Common myeloid progenitor, CD34-positive (primary cell): ENCODE data around the gene PEX6.
A peak's percentile ranks its signal among the peaks of the same experiment; 100 is the strongest.

Experiments
- CTCF ChIA-PET: fragments of 350-600 bp; sonication (Branson Sonifier 250); formaldehyde crosslinking; loops from one replicate; lab custom pipeline; 2021; ENCODE audit warnings: antibody characterized with exemption; lab: Charles Lee
- POLR2A ChIA-PET: fragments of 350-600 bp; sonication (Branson Sonifier 250); formaldehyde crosslinking; loops from one replicate; lab custom pipeline; 2021; ENCODE audit warnings: antibody characterized with exemption; lab: Charles Lee
- DNase-seq, 3 donors: peaks; one replicate each; pipeline versions ENCODE4 v3.0.0 to v3.0.0-alpha.2; 2013
- H3K27ac ChIP-seq, 2 experiments: 1 replicate in 1 of 2; 2 replicates in 1 of 2; pipeline ENCODE4 v1.7.0; 2013; ENCODE audit warnings: inconsistent platforms in 2 of 2, low read length in 2 of 2, mild to moderate bottlenecking in 2 of 2, low read depth in 1 of 2, moderate library complexity in 1 of 2; ENCODE audit not compliant: severe bottlenecking in 2 of 2, insufficient read depth in 1 of 2, poor library complexity in 1 of 2
- H3K27me3 ChIP-seq, 5 experiments: replicated peaks in 2 of 5; 1 replicate in 3 of 5; 2 replicates in 2 of 5; pipeline versions ENCODE4 v1.6.1 to v1.7.0; 2013; ENCODE audit warnings: low read length in 4 of 5, mild to moderate bottlenecking in 2 of 5, moderate library complexity in 2 of 5, inconsistent platforms in 1 of 5; ENCODE audit not compliant: insufficient read depth in 5 of 5, control insufficient read depth in 4 of 5
- H3K36me3 ChIP-seq, 4 experiments: 1 replicate in 2 of 4; 2 replicates in 2 of 4; pipeline versions ENCODE4 v1.6.1 to v1.7.0; 2013; ENCODE audit warnings: low read length in 3 of 4, control low read depth in 1 of 4, mild to moderate bottlenecking in 1 of 4; ENCODE audit not compliant: control insufficient read depth in 4 of 4, insufficient read depth in 4 of 4
- H3K4me1 ChIP-seq, 4 experiments: 1 replicate in 3 of 4; 2 replicates in 1 of 4; pipeline versions ENCODE4 v1.6.1 to v1.7.1; 2013; ENCODE audit warnings: low read length in 3 of 4, mild to moderate bottlenecking in 3 of 4, control low read depth in 1 of 4, inconsistent platforms in 1 of 4, moderate library complexity in 1 of 4; ENCODE audit not compliant: control insufficient read depth in 4 of 4, insufficient read depth in 4 of 4; ENCODE audit errors: control extremely low read depth in 1 of 4
- H3K4me3 ChIP-seq, 7 experiments: 1 replicate in 4 of 7; 2 replicates in 3 of 7; pipeline versions ENCODE4 v1.5.1 to v1.7.0; 2013; ENCODE audit warnings: mild to moderate bottlenecking in 7 of 7, low read length in 6 of 7, moderate library complexity in 6 of 7, inconsistent platforms in 2 of 7, low read depth in 2 of 7, control low read depth in 1 of 7; ENCODE audit not compliant: insufficient read depth in 4 of 7, control insufficient read depth in 1 of 7; ENCODE audit errors: extremely low read depth in 1 of 7
- H3K9me3 ChIP-seq, 5 experiments: 1 replicate in 4 of 5; 2 replicates in 1 of 5; pipeline versions ENCODE4 v1.6.1 to v1.7.1; 2013; ENCODE audit warnings: low read length in 4 of 5, mild to moderate bottlenecking in 2 of 5, inconsistent platforms in 1 of 5, low read depth in 1 of 5, moderate library complexity in 1 of 5; ENCODE audit not compliant: control insufficient read depth in 4 of 5, insufficient read depth in 2 of 5; ENCODE audit errors: control extremely low read depth in 1 of 5
- WGBS: methylation state at CpG from one replicate; pipeline ENCODE4 v1.1.5; 2013; ENCODE audit not compliant: insufficient coverage; 5-methylcytosine and 5-hydroxymethylcytosine counted together

The PEX6 gene

DNA sequence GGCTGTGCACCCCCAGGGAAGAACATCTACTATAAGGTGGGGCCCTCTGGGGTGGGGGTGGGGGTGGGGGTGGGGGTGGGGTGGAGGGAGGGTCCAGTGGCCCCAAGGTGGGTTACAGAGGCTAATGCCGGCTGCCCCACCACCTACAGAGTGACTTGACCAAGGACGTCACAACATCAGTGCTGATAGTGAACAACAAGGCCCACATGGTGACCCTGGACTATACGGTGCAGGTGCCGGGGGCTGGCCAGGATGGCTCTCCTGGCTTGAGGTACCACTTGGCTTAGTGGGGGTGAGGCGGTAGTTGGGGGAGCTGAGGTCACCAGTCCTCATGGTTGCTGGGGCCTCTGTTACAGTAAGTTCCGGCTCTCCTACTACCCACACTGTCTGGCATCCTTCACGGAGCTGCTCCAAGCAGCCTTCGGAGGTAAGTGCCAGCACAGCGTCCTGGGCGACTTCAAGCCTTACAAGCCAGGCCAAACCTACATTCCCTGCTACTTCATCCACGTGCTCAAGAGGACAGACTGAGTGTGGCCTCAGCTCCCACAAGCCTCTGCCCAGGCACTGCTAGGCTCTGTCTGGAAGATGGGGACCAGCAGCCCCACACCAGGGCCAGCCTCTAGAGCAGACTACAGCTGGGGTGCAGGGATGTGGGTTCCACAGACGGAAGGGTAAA is 15.7 kb downstream of the PEX6 start:
- WGBS: 96% methylated on average over 5 of the region's 12 CpGs
- Histone ChIP-seq H3K4me1 (peaks cover 0 to 17% (median 11%) of the 10 kb centered on the region in 4 experiments), H3K9me3 (no peaks in the 10 kb centered on the region), H3K4me3 (no peak overlapping the region), H3K27me3 (peaks cover 0 to 16% (median 3%) of the 10 kb centered on the region in 5 experiments), H3K36me3 (peaks cover 8 to 52% (median 30%) of the 10 kb centered on the region in 4 experiments), H3K27ac (no peak overlapping the region)
- ChIA-PET CTCF (interaction anchor here (0.8 to 3.6 kb wide), 7 partner anchors 11 to 62 kb away, joined by 3 to 15 read pairs (median 8); partner anchors contain the start of genes CNPY3, KLHDC3 and MEA1), POLR2A (no interaction called here)
- no peak for DNase-seq

DNA sequence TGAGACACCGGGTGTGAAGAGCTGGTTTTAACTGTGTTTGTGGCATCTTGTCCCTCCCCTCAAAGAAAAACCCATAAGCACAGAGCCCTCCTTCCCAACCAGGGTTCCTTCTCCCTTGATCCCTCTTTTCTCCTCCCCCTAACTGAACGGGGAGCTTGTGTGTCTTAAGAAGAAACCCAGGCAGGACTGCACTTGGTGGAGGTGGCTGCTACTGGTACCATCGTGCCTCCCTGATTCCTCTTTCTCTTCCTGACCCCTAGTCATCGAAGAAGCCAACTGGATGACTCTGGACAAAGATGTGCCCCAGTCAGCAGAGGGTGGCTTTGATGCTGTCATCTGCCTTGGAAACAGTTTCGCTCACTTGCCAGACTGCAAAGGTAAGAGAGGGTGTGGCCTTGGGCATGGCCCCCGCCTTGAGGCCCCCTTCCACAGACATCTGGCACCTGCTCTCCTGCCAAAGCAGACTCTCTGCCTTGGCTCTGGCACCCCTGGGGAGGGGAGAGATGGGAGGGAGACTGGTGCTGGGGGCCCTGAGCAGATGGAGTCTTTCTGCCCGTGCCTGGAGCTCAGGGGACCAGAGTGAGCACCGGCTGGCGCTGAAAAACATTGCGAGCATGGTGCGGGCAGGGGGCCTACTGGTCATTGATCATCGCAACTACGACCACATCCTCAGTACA is 16.3 kb downstream of the PEX6 start:
- ChIA-PET POLR2A (no interaction called here), CTCF (interaction anchor here (0.5 to 2.4 kb wide), 4 partner anchors 22 to 219 kb away, joined by 3 to 8 read pairs (median 3); partner anchors contain the start of gene CNPY3)
- Histone ChIP-seq H3K4me3 (no peak overlapping the region), H3K9me3 (no peaks in the 10 kb centered on the region), H3K27ac (no peak overlapping the region), H3K27me3 (peaks cover 0 to 16% (median 3%) of the 10 kb centered on the region in 5 experiments), H3K4me1 (peaks cover 0 to 17% (median 11%) of the 10 kb centered on the region in 4 experiments), H3K36me3 (peaks cover 8 to 48% (median 28%) of the 10 kb centered on the region in 4 experiments)
- 94% methylated on average over 8 of the region's 13 CpGs for WGBS
- DNase-seq: no peak

DNA sequence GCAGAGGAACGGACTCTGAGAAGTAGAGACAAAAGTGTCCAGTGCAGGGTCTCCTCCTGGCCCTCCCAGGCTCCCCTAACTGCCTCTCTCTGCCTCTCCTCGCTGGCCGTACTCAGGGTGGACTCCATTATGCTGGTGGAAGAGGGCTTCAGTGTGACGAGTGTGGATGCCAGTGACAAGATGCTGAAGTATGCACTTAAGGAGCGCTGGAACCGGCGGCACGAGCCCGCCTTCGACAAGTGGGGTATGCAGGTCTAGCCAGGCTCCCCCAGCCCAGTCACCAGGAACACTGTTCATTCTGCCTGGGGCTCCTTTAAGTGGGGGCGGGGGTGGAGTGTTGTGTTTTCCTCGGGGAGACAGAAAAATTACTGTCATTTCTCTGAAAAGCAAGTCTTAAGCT is 16.9 kb downstream of the PEX6 start:
- ChIA-PET CTCF (interaction anchor here (0.5 to 1.3 kb wide), 4 partner anchors 9 to 219 kb away, joined by 3 to 7 read pairs (median 3); no protein-coding TSS in a partner anchor), POLR2A (no interaction called here)
- H3K27ac ChIP-seq: no peak overlapping the region
- no peak overlapping the region for H3K4me3 ChIP-seq
- no peak for DNase-seq
- peaks cover 0 to 16% (median 3%) of the 10 kb centered on the region in 5 experiments for H3K27me3 ChIP-seq
- 93% methylated on average over 12 of the region's 12 CpGs for WGBS
- H3K4me1 ChIP-seq: peaks cover 0 to 17% (median 11%) of the 10 kb centered on the region in 4 experiments
- no peaks in the 10 kb centered on the region for H3K9me3 ChIP-seq
- peaks cover 8 to 42% (median 26%) of the 10 kb centered on the region in 4 experiments for H3K36me3 ChIP-seq

DNA sequence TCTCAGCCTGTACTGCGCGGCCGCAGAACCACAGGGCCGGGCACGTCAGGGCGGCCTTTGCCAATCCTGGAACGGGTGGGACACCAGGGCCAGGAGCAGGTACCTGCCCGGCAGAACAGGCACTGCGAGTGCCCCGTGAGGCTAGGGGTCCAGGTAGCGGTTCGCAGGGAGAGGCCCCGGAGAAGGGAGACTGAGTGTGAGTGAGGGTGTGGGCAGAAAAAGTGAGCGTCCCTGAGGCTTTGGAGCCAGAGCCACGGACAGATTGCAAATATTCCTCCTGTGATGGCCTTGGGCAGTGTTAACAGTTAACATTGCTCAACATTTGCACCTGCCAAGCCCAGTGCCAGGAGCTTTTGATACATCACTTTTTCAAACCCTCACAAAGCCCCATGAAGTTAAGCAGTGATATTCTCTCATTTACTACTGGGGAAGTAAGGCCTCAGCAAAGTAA is 17.9 kb downstream of the PEX6 start:
- DNase-seq: no peak
- CTCF ChIA-PET: interaction anchor here (1.1 to 1.3 kb wide), 2 partner anchors 10 to 183 kb away, joined by 3 to 7 read pairs; no protein-coding TSS in a partner anchor
- Histone ChIP-seq H3K27me3 (peaks cover 0 to 16% (median 3%) of the 10 kb centered on the region in 5 experiments), H3K4me3 (peak overlapping the region in 5 of 7 experiments; percentile 55 to 80 (median 70)), H3K4me1 (peaks cover 0 to 17% (median 11%) of the 10 kb centered on the region in 4 experiments), H3K9me3 (no peaks in the 10 kb centered on the region), H3K36me3 (peaks cover 3 to 35% (median 20%) of the 10 kb centered on the region in 4 experiments), H3K27ac (no peak overlapping the region)
- WGBS: 54% methylated on average over 15 of the region's 15 CpGs
- POLR2A ChIA-PET: no interaction called here

DNA sequence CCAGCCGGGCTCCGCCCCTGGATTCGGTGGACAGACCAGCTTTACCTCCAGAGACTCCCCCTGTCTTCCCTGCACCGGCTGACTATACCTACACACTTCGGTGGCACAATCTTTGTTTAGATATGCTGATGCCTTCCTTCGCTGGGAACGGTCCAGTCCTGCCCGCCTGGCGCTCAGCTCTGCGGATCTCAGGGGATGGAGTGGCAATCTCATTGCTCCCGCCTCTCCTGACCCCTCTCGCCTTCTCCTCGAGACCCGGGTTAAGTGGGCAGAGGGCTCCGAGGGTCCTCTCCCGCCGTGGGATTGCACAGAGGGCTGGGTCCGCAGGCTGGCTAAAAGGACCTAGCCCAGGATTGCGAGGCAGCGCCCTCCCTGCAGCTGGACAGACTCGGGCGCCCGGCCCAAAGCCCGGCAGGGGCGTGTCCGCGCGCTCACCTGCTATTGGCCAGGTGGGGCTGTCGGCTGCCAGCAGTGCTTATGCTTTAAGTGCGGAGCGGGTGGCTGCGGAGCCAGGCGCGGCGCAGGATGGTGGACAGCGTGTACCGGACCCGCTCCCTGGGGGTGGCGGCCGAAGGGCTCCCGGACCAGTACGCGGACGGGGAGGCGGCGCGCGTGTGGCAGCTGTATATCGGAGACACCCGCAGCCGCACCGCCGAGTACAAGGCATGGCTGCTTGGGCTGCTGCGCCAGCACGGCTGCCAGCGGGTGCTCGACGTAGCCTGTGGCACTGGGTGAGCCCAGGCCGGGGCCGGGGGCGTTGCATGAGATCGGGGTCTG is 18.6 kb downstream of the PEX6 start, which contains the start of gene GNMT:
TSS of gene GNMT (plus strand) at position 512 of the 777 bp plus-strand sequence. CDS start at position 526, 14 bp downstream.
- POLR2A ChIA-PET: no interaction called here
- 3% methylated on average over 56 of the region's 62 CpGs for whole genome bisulfite sequencing
- DNase-seq: peak in 2 of 3 donors; percentile 23 to 46
- H3K27ac ChIP-seq: no peak within 1 kb of the TSS
- peaks cover 0 to 17% (median 11%) of the 10 kb centered on the region in 4 experiments for H3K4me1 ChIP-seq
- H3K27me3 ChIP-seq: peaks cover 0 to 16% (median 3%) of the 10 kb centered on the region in 5 experiments
- H3K9me3 ChIP-seq: no peaks in the 10 kb centered on the region
- H3K36me3 ChIP-seq: peaks cover 3 to 29% (median 17%) of the 10 kb centered on the region in 4 experiments
- H3K4me3 ChIP-seq: peak within 1 kb of the TSS; percentile 24 to 80 (median 65)
- CTCF ChIA-PET: interaction anchor here (1.1 to 1.3 kb wide), 2 partner anchors 11 to 184 kb away, joined by 3 to 7 read pairs; no protein-coding TSS in a partner anchor

DNA sequence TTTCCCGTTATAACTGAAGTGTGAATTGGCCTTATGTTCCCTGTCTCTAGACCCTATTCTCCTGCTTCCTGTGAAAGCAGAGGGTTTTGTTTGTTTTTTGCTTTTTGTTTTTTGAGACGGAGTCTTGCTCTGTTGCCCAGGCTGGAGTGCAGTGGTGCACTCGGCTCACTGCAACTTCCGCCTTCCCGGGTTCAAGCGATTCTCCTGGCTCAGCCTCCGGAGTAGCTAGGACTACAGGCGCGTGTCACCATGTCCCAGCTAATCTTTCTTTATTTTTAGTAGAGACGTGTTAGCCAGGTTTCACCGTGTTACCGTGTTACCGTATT is 19.1 kb downstream of the PEX6 start:
- Histone ChIP-seq H3K4me3 (peak overlapping the region in 5 of 7 experiments; percentile 55 to 80 (median 70)), H3K4me1 (peaks cover 0 to 17% (median 11%) of the 10 kb centered on the region in 4 experiments), H3K27ac (no peak overlapping the region), H3K36me3 (peaks cover 3 to 24% (median 14%) of the 10 kb centered on the region in 4 experiments), H3K9me3 (no peaks in the 10 kb centered on the region), H3K27me3 (peaks cover 0 to 16% (median 3%) of the 10 kb centered on the region in 5 experiments)
- 48% methylated on average over 10 of the region's 13 CpGs for WGBS
- CTCF ChIA-PET: no interaction called here
- no peak for DNase-seq
- POLR2A ChIA-PET: no interaction called here
